Erythroblast (primary cell): Measurements from ENCODE around the gene SOCS7.

ENCODE experiments used
- DNase-seq, 2 experiments: peaks; one replicate each; lab custom pipeline; 2025; lab: John Stamatoyannopoulos, UW
- GATA1 ChIP-seq: IDR thresholded peaks from 2 replicates; pipeline ENCODE4 v1.6.1; 2011; ENCODE audit warnings: low read depth, mild to moderate bottlenecking, control low read depth, low read length, moderate library complexity
- POLR2A ChIP-seq: IDR thresholded peaks from 2 replicates; pipeline ENCODE4 v1.6.1; 2011; ENCODE audit warnings: mild to moderate bottlenecking, low read length

SOCS7 gene

GRCh38 chr17:38351412-38352222 lies at the start of gene SOCS7:
TSS of gene SOCS7 (plus strand) at chr17:38351844. CDS start at chr17:38352053, 209 bp downstream.
- DNase-seq, result peak; percentile 93 to 97
- TF ChIP-seq GATA1 (no peak), POLR2A (peak; percentile 75)

GRCh38 chr17:38315497-38315896 lies 36.1 kb upstream of the SOCS7 start:
- no peak for DNase-seq
- TF ChIP-seq POLR2A (no peak), GATA1 (no peak)

- no peak for DNase-seq
- no peak for TF ChIP-seq GATA1
- no peak for TF ChIP-seq POLR2A
Observed at GRCh38 chr17:38317081-38317480, 34.6 kb upstream of the SOCS7 start.

GRCh38 chr17:38320482-38320881 lies 31.2 kb upstream of the SOCS7 start:
- TF ChIP-seq GATA1, result no peak
- no peak for DNase-seq

- no peak for TF ChIP-seq GATA1
- TF ChIP-seq POLR2A, result no peak
- peak; percentile 59 to 77 for DNase-seq
Observed at GRCh38 chr17:38322156-38322779, 29.4 kb upstream of the SOCS7 start.

GRCh38 chr17:38322897-38323296 lies 28.7 kb upstream of the SOCS7 start:
- TF ChIP-seq GATA1 (no peak), POLR2A (no peak)
- no peak for DNase-seq

- DNase-seq, result no peak
- TF ChIP-seq POLR2A, result no peak
- TF ChIP-seq GATA1, result no peak
Observed at GRCh38 chr17:38324141-38324697, 27.4 kb upstream of the SOCS7 start.

GRCh38 chr17:38324772-38325171 lies 26.9 kb upstream of the SOCS7 start:
- TF ChIP-seq POLR2A (no peak), GATA1 (no peak)
- DNase-seq, result no peak

GRCh38 chr17:38325221-38325851 lies 26.3 kb upstream of the SOCS7 start:
- no peak for TF ChIP-seq GATA1
- TF ChIP-seq POLR2A, result no peak
- peak in 1 of 2 experiments; percentile 25 for DNase-seq

- DNase-seq, result no peak
- TF ChIP-seq GATA1, result no peak
- TF ChIP-seq POLR2A, result no peak
Observed at GRCh38 chr17:38326996-38327792, 24.4 kb upstream of the SOCS7 start.

GRCh38 chr17:38327936-38328335 lies 23.7 kb upstream of the SOCS7 start:
- TF ChIP-seq POLR2A, result no peak
- no peak for TF ChIP-seq GATA1
- DNase-seq, result no peak

- DNase-seq, result no peak
- TF ChIP-seq GATA1 (no peak), POLR2A (no peak)
Observed at GRCh38 chr17:38328620-38329019, 23.0 kb upstream of the SOCS7 start.

- no peak for TF ChIP-seq GATA1
- no peak for TF ChIP-seq POLR2A
- DNase-seq, result no peak
Observed at GRCh38 chr17:38329284-38329683, 22.4 kb upstream of the SOCS7 start.
